SKM-1 (cell line): ENCODE measurements around the gene ADGRL1.
"Not testable (repeated sequence)": the region's sequence is repeated elsewhere in the genome, so short reads cannot be mapped to it uniquely, and the experiment has no call there.

Experiments
- DNase-seq: peaks from one replicate; lab custom pipeline; 2025; ENCODE audit not compliant: unreplicated experiment; lab: John Stamatoyannopoulos, UW

The ADGRL1 gene

DNA sequence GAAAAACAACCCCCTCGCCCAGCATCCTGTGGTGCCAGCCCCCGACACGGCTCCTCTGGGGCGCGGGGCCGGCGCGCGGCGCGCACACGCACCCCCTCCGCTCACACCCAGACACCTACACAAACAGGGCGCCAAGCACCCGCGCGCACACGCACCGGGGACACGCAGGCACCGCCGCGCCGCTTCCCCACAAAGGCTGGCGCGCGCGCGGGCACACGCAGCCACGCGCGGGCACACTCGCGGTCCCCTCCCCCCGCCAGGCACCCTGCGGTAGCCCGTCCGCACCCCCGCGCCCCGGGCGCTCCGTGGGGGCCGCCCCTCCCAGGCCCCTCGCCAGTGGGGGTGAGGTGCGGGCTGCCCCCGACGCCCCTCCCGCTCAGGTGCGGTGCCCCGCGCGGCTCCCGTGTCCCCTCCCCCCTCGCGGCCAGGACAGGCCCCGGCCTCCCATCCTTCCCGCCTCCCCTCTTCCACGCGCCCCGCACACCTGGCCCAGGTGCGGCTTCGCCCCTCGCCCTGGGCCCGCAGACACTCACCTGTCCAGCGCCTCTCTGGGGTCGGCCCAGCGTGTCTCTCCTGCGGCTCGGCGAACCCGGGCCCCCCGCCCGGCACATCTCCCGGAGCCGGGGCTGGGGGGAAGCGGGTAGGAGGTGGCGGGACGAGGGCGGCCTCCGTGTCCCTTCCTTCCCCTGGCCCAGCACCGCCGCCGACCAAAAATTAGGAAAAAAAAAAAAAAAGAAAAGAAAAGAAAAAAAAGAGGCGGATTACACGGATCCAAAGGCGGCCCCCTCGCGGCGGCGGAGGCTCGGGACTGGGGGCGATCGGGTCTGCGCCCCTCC, at the start of gene ADGRL1:
TSS of gene ADGRL1 (minus strand) at position 718 of the 836 bp plus-strand sequence. CDS start 22,567 bp downstream, outside the sequence.
- DNase-seq = not testable (repeated sequence)

DNA sequence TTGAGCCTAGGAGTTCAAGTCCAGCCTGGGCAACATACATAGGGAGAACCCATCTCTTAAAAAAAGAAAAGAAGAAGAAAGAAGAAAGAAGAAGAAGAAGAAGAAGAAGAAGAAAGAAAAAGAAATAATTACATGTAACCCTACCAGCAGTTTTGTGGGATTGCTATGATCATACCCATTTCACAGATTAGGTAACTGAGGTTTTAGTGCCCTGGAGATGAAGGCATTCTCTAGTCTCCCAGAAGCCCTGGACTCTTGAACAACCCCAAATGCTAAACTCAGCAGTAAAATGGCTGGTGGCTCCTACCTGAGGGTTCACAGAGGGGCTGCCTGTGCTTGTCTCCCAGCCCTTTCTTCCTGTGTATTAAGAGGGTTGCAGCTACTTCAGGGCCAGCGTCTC, 49.3 kb upstream of the ADGRL1 start:
- DNase-seq = not testable (repeated sequence)

DNA sequence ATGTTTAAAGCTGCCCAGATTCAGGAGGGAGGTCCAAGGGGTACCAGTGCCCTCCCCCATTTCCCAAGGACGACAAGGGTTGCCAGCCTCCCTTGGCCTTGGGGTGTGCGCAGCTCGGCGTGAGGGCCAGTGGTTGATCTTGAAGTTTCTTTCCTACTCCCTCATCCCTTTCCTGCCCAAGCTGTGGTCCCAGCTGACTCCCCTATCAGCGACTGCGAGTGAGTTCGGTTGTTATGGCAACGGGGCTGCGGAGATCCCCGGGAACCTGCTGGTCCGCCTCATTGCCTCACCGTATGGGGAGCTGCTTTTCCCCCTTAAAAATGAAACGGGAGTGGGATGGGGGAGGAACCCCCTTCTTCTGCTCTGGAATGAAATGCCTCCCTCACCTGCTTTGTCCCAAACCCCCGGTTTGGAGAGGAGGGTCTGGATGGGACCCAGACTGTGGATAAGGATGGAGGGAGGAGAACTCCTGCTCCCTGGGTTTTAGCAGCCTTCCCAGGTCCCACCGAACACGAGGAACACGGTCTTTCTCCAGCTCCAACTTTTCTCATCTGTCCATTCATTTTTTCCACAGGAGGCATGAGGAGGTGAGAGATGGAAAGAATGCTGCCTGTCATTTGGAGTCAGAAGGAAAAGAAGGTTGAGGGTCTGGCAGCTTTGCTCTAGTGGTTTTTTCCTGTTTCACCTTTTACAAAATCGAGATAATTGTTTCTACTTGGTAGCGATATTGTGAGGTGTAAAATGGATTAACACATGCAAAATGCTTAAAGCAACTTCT, 48.0 kb upstream of the ADGRL1 start:
- not testable (repeated sequence) for DNase-seq

DNA sequence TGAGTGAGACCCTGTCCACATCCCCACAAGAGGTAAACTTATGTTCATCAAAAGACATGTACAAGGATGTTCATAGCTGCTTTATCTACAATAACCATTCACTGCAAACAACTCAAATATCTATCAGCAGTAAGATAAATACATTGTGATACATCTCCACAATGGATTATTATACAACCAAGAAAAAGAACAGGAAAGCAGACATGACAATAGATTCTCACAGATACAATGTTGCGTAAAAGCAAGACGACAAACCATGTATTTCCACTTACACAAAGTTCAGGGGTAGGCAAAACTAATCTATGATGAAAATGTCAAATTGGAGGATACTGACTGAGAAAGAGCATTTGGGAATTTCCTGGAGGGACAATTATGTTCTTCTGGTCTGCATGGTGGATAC, 46.2 kb upstream of the ADGRL1 start:
- DNase-seq = not testable (repeated sequence)

DNA sequence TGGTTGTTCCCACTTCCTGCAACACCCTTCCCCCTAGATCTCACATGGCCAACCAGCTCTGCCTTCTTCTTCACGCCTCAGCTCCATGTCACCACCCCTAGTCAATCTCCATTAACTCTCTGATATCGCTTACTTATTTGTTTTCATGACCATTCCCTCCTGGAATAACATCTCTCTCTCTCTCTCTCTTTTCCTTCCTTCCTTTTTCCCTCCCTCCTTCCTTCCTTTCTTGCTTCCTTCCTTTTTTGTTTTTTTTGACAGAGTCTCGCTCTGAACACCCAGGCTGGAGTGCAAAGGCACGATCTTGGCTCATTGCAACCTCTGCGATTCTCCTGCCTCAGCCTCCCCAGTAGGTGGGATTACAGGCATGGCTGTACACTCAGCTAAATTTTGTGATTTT, 44.9 kb upstream of the ADGRL1 start:
- no peak for DNase-seq

DNA sequence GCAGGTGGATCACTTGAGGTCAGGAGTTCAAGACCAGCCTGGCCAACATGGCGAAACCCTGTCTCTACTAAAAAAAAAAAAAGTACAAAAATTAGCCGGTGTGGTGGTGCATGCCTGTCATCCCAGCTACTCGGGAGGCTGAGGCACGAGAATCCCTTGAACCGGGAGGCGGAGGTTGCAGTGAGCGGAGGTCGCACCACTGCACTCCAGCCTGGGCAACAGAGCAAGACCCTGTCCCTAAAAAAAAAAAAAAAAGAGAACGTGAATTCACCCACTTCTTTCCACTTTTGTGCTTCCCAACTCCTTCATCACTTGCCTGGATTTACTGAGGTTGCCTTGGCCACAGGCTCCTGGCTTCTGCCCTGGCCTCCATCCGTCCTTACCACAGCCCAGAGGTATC, 44.3 kb upstream of the ADGRL1 start:
- DNase-seq = not testable (repeated sequence)

DNA sequence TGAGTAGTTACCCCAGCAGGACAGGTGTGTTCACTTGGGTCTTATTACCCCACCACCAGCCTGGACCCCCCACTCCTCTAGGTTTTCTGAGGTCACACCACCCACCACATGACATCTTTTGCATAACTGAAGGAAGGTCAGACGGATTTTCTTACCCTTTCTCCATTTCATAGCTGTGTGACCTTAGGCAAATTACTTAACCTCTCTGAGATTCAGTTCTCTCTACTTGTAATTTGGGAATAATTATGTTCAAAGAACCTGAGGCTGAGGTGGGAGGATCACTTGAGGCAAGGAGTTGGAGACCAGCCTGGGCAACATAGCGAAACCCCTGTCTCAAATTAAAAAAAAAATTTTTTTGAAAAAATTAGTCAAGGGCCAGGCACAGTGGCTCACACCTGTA, 43.9 kb upstream of the ADGRL1 start:
- not testable (repeated sequence) for DNase-seq

DNA sequence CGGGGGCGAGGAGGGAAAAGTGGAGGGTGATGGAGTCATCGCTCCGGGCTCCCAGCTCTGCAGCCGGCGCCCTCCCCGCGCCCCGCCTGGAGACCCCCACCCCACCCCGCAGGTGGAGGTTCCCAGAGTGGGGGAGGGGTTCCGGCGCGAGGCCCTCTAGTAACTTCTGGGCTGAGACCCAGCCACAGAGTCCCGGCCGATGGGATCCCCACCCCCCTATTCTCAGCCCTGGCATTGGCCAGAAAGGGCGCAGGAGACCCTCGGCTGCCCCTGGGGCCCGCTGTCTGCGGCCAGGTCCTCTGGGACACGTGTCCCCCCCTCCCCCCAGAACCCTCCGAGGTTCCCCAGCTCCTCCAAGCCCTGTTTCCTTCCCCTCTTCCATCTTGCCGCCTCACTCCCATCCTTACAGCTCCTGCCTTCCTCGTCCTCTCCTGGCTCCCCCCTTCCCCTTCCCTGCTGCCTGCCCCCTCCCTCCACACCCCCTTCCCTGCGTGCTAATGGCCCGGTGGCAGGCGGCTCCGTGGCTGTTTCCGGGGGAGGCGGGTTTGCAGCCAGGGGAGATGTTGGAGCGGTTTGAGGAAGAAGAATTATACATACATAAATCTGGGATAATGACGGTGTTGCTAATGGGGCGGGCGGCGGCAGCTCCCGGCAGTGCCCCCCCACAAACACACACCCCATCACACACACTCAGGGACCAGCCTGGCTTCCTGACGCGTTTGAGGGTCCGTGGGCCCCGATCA, 43.2 kb upstream of the ADGRL1 start:
- not testable (repeated sequence) for DNase-seq

DNA sequence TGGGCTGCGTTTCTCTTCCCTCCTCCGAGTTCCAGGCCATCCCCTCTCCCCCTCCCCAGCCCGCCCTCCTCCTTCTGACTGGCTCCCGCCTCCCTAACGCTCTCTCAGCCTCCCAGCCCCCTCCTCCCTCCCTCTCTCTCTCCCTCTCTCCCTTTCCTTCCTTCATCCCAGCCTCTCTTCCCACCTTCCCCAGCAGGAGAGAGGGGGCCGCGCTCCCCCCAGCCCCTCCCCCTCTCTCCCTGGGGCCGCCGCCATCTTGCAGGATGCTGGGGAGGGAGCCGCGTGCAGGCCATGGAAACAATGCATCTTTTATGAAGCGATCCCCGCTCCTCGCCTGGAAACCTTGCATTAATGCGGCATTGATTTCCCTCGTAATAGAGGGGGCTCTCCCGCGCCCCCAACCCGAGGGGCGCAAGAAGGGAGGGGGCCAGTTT, 42.6 kb upstream of the ADGRL1 start:
- DNase-seq = no peak

DNA sequence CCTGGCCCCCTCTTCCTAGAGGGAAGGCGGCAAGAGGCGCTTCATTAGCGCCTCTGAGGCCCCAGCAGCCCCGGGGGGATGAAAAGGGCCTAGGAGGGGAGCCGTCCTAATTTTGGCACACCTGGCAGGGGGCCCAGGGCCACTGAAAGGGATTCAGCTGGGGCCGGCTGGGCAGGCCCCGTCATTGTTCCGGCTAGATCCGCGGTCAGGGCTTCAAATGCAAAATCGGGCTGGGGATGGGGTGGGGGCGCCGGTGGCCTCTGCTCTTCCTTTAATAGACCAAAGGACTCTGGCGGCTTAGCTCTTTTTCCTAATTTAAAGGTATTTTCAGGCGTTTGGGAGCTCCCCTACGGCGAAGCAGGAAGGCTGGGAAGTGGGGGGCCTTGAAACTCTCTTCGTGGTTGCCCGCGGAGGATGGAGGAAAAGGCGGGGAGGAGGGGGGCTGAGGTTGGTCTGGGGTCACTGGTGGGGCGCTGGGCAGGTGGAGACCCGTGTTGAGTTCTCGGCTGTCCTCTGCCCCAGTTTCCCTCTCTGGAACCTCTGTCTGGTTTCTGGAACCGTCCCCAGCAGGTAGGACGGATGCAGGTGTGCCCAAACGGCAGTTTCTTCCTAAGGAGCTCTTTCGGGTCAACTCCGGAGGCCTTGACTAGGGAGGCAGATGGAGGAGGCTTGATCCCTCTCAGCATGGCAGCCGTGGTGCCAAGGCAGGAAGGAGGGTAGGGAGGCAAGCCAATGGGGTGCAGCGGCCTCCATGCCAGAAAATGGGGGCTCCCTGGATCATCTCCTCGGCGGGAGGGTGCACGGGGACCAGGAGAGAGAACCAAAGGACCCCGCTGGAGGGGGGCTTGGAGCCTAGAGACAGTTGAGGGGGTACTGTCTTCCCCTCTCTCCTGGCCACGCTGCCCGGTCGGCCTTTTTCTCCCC, 41.8 kb upstream of the ADGRL1 start:
- DNase-seq = not testable (repeated sequence)

DNA sequence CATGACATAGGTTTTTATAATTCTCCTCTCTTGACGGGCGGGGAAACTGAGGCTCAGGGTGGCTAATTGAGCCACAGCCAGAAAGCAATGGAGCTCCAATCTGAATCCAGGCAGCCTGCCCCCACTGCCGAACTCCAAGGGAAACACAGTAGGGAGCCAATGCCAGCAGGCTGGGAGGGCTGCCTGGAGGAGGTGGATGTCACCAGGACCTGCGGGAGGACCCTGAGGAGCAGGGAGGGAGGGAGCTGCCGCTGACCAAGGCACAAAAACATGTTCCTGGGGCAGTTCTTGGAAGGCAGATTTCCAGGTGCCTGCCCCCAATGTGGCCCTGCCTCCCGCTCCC, 41.2 kb upstream of the ADGRL1 start:
- not testable (repeated sequence) for DNase-seq

DNA sequence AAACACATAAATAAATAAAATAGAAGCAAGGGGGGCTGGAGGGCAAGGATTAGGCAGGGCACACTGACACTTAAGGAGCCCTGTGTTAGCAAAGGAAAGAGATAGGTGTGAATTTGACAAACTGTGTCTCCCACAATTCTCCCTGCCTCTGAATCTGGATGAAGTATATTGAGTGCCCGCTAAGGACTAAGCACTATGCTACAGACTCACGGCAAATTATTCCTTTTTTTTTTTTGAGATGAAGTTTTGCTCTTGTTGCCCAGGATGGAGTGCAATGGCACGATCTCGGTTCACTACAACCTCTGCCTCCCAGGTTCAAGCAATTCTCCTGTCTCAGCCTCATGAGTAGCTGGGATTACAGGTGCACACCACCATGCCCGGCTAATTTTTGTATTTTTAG, 38.4 kb upstream of the ADGRL1 start:
- not testable (repeated sequence) for DNase-seq

DNA sequence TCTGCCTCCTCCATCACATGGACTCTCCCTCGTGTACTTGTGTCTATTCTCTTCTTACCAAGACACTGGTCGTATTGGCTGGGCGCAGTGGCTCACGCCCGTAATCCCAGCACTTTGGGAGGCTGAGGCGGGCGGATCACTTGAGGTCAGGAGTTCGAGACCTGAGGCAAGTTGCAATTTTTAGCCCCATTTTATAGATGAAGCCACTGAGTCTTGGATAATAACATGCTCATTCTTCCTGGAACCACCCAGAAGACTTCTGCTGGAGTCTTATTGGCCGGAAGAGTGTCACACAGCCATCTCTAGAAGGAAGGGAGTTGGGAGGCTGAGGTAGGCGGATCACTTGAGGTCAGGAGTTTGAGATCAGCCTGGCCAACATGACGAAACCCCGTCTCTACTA, 37.7 kb upstream of the ADGRL1 start:
- DNase-seq = not testable (repeated sequence)

DNA sequence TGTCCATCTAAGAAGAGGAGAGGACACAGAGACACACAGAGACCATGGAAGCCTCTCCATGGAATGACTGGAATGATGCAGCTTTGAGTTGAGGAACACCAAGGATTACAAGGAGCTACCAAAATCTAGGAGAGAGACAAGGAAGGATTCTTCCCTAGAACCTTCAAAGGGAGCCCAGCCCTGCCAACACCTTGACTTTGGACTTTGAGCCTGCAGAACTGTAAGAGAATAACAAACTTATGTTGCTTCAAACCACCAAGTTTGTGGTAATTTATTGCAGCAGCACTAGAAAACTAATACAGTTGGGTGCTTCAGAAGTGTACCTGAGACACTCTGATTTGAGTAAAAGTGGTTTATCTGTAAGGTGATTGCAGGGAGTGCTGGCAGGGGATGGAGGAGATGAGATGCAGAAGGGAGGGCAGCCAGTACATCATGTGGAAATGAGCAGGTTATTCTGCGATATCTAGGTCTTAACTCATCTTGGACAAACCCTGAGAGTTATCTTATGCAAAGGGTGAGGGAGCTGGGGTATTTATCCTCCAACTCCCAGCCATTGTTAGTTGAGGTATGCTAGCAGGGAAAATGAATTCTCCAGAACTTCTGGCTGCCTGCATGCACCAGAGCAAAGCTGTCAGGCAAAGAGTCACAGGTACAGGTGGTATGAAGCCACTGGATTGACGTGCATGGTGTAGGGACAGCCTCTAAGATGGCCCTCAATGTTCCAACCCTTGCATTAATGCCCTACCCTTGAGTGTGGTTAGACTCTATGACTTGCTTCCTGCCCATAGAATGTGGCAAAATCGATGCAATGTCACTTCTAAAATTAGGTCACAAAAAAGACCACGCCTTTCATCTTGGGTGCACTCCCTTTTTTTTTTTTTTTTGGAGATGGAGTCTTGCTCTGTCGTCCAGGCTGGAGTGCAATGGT, 31.3 kb upstream of the ADGRL1 start:
- no peak for DNase-seq

DNA sequence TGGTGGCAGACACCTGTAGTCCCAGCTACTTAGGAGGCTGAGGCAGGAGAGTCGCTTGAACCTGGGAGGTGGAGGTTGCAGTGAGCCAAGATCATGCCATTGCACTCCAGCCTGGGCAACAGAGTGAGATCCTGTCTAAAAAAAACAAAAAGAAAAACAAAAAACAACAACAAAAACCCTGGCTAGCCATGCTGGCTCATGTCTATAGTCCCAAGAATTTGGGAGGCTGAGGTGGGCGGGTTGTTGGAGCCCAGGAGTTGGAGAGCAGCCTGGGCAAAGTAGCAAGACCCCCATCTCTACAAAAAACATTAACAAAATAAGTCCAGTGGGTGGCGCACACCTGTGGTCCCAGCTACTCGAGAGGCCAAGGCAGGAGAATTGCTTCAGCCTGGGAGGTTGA, 27.0 kb upstream of the ADGRL1 start:
- not testable (repeated sequence) for DNase-seq

DNA sequence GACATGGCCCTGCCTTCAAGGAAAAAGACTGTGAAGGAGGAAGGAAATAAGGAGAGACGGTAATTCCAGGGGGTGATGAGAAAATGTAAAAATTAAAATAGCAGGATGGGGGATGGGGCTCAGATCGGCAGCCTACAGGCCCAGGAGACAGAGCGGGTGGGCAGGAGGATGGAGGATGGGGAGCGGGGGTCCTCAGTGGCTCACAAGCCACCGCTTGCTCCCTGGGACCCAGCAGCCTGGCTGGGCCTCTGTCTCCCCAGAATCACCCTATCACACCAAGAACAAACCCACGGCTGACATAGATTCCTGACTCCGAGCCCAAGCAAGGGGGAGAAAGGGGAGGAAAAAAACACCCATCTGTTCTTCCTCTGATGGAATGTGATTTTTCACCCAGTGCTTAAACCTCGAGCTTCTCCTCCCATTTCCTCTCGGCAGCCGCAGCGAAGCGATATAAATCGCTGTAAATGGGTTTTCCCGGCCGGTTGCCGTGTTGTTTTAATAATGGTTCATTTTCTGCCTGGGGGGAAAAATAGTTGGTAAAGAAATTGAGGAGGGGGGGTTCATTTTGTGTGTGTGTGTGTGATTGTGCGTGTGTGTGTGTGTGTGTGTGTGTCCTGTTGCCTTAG, 22.6 kb upstream of the ADGRL1 start:
- not testable (repeated sequence) for DNase-seq

DNA sequence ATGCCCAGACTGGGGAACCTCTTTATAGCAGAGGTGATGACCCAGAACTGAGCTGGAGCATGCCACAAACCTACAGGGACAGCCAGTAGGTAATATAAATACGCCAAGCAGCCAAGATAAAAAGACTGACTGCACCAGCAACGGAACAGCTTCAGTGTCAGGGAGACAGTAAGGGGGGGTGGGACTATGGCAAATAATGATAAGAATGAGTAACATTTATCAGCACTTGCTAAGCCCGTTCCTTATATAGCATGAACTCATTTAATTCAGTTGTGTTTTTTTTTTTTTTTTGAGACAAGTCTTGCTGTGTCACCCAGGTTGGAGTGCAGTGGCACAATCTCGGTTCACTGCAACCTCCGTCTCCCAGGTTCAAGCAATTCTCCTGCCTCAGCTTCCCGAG, 20.5 kb upstream of the ADGRL1 start:
- not testable (repeated sequence) for DNase-seq

DNA sequence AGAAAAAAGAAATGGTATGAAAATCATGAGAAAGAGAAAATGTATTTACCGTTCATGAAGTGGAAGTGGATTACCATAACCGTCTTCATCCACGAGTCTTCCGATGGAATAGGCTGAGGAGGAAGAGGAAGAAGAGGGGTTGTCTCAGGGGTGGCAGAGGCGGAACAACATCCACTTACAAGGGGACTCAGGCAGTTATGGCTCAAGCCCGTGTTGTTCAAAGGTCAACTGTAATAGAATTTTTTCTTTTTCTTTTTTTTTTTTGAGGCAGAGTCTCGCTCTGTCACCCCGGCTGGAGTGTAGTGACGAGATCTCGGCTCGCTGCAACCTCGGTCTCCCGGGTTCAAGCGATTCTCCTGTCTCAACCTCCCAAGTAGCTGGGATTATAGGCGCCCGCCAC, 16.9 kb upstream of the ADGRL1 start:
- no peak for DNase-seq

DNA sequence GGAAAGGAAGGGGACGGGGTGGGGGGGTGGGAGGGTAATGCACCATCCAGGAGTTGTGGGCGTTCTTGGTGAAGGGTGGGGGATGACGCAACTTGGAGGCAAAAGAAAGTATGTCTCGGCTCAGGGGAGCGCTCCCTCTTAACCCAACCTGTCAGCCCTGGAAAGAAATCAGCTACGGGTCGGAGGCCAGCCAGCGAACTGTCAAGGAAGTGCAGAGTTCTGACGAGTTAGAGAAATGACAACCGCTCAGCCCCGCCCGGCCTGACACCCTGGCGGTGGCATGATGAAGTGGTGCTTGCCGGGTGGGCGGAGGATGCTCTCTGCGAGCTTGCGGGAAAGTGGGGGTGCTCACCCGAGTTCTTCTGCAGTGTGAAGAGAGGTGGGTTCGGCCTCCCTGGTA, 15.4 kb upstream of the ADGRL1 start:
- DNase-seq = not testable (repeated sequence)
